GM19023 (cell line): ENCODE measurements around the gene MLLT6.

Experiments used
- ATAC-seq: cut with Tn5 transposase; IDR thresholded peaks from one replicate; pipeline ENCODE4 v1.9.1; 2021; ENCODE audit warnings: mild to moderate bottlenecking, moderate library complexity; ENCODE audit not compliant: unreplicated experiment

The MLLT6 gene

GRCh38 chr17:38704606-38705522 lies at the start of gene MLLT6:
Gene MLLT6, plus strand, starts transcription at chr17:38705273. Its CDS starts 360 bp downstream, at chr17:38705633.
- ATAC-seq, result no peak

DNA sequence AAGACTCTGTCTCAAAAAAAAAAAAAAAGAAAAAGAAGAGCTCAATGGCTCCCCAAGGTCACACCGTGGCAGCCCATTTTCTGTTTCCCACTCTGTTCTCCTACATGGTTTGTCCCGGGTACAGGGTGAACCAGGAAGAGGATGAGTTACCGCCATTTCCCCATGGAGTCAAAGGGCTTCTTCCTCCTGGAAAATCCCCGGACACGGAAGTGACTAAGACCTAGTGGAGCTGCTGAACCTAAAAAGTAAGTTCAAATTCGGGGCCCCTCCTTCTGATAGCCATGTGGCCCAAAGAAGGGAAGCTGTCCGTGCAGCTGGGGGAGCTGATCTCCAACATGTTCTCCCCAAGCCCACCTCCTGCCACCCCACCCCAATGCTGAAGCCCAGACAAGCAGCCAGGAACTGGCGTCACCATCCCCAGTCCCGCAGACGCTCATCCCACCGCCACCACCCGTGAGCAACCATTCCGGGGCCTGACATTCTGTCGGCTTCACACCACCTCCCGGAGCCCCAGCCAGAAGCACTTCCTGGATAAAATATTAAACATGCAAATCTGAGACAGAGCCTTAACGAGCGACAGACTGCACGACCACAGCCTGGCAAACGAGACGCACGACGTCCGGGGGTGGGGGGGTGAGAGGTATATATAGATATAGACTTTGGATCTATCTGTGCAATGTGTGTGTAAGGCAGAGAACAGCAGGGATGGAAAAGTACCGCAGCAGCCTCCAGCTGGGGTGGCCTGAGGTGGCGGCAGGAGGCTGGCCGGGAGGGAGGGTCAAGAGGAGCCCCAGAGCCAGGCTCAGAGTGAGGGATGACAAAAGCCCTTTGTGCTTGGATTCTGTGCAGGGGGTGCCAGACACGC lies 47.9 kb upstream of the MLLT6 start:
- no peak for ATAC-seq

GRCh38 chr17:38657824-38658740 lies 47.0 kb upstream of the MLLT6 start:
- no peak for ATAC-seq

DNA sequence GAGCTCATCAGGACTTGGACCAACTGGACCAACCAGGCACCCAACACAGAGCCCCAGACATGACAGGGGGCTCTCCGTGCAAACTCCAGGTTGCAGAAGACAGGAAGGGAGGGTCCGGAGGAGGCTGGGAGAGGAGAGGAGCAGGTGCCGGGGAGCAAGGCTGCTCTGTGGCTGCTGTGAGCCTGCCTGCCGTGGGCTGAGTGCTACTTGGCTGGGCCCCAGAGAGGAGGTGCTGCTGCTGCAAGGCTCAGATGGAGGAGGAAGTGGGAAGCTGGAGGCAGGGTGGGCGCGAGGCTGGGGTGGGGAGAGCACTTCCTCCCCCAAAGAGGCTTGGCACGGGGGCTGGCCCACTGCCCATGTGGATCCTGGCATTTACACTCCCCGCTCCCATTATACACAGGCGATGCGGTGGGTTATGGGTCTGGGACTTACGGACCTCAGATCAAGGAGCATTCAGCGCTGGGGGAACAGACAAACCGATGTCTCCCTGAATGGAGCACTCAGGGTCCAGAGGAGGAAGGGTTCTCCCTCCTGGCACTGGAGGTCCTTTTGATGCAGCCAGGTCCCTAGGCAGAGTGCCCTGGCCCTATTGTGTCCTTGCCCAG lies 46.2 kb upstream of the MLLT6 start:
- no peak for ATAC-seq

GRCh38 chr17:38659415-38659814 lies 45.7 kb upstream of the MLLT6 start:
- no peak for ATAC-seq

DNA sequence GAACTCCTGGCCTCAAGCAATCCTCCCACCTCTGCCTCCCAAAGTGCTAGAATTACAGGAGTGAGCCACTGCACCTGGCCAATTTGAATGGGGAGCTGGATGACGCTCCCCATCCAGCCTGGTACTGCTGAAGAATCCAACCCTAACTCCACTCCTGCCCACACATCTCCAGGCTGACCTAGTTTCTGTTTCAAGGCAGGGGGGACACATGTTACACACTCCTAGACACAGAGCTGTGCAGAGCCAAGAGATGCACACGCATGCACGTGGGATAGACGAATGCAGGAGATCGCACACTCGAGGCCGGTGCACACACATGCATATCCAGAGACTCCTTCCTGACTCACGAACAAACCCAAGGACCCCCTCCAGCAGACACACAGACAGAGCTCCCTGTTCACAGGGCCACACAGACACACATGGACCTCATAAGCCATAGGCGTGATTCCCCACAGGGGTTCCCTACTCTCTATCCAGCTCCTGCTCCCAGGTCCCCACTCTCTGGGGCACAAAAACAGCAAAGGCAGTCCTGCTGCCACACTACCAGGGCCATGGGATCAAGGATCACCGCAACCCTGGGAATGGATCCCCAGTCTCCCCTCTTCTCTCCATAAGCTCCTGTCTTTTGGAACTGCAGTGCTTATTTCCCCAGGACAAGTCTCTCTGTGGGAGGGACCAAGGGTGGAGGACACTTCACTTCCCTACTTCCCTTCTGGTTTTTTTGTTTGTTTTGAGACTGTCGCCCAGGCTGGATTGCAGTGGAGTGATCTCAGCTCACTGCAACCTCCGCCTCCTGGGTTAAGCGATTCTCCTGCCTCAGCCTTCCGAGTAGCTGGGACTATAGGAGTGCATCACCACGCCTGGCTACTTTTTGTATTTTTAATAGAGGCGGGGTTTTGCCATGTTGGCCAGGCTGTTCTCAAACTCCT lies 44.7 kb upstream of the MLLT6 start:
- no peak for ATAC-seq

GRCh38 chr17:38663125-38663751 lies 41.8 kb upstream of the MLLT6 start:
- ATAC-seq, result no peak

DNA sequence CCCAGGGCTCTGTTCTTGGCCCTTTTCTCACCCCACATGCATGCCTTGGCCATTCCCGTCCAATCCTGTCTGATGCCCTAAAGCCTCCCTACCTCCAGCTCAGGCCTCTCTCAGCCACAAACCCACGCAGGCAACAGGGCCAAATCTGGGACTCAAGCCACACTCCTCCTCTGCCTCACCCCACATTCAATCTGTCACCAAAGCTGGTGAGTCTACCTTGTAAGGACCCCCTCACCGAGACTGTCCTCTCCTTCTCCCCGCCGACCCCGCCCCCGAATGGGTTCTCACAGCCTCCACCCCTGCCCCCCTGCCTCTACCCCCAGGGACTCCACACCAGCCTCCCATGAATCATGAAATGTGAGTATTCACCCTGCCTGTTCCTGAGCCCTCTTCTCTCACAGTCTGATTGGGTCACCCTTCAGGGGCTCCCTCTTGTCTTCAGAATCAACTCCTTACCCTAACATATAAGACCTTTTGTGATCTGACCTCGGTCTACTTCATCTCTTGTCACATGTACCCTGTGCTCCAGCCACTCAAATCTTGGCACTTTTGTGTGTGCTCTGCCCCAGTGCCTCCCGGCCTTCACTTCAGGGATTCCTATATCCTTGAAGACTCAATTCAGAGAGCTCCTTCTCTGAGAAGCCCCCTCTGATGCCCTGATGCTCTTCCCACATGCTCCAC lies 41.0 kb upstream of the MLLT6 start:
- ATAC-seq, result no peak

DNA sequence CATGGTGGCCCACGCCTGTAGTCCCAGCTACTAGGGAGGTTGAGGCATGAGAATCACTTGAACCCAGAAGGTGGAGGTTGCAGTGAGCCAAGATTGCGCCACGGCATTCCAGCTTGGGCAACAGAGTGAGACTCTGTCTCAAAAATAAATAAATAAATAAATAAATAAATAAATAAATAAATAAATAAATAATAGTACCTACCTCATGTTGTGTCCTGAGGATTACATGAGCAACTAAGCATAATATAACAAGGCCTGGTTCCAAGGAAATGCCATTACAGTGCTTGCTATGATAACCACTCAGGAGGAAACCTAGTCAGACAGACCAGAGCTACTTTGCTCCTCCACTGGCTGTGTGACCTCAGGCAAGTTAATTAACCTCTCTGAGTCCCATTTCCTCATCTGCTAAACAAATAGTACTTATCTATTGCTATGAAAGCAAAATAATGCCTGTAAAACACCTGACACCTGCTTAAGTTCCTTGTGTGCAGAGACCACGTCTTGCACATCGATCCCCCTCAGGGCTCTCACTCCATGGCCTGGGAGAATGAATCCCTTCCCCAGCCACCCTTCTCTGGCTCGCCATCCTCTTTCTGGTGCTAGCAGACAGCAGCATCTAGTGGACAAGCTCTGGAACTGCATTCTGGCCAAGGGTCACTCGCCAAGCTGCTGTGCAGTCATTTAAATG lies 37.8 kb upstream of the MLLT6 start:
- ATAC-seq, result no peak

DNA sequence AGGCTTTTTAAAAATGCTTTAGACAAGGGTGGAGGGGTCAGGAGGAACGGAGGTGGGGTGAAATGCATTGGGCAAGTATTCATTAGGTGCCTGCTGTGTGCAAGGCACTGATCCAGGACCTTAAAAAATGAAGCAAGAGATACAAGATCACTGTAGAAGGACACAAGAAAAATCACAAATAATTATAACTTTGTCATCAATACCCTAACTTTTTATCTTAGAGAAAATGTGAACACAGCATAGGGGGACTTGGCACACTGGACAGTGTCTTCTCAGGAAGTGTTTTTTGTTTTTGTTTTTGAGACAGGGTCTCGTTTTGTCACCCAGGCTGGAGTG lies 37.3 kb upstream of the MLLT6 start:
- no peak for ATAC-seq

DNA sequence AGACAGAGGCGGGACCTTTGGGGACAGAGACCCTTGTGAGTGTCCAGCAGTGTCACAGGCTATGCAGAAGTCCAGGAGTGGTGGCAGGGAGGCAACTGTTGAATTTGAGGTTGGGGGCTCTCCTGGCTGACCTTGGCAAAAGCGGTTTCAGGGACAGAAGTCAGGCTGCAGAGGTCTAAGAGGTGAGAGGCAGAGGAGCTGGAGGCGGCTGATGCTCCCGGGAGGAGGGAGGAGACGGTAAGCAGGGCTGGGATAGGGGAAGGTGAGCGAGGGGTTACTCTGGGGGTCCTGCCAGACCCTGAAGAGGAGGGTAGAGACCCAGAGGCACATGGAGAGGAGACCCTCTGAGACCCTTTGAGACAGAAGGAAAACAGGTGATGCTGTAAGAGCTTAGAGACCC lies 35.6 kb upstream of the MLLT6 start:
- no peak for ATAC-seq

DNA sequence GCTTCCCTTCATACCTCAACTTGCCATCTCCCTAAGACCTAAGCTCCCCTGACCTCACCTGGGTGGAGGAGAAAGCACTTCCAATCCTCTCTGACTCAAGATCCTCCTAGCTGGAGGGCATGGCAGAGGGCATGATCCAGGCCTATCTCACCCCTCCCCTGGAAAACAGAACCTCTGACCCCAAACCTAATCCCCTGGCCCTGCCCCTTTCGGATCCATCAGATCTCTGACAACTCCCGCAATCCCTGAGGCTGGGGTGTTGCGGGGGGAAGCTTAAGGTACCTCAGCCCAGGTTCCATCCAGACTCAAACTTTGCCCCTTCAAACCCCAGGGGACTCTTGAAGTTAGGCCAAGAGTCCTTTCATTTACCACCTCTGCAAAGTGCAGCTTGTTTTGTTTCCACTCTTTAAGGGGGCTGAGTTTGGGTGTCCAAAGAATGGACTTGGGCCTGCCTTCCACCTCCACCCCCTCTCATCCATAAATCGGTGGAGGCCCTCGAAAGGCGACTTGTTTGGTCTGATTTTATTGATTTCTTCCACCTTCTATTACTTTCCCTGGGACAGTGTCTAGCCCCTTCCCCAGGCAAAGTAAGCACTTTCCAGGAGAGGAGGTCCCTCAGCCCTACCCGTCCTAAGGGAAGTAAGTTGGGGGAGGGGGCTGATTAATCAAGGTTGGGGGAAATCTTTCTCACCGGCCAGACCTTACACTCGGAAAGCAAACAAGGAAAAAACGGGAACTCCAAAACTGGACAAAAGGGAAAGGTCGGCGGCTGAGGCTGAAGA lies 32.9 kb upstream of the MLLT6 start:
- ATAC-seq, result no peak

- no peak for ATAC-seq
Observed at GRCh38 chr17:38672788-38673706, 32.0 kb upstream of the MLLT6 start.

DNA sequence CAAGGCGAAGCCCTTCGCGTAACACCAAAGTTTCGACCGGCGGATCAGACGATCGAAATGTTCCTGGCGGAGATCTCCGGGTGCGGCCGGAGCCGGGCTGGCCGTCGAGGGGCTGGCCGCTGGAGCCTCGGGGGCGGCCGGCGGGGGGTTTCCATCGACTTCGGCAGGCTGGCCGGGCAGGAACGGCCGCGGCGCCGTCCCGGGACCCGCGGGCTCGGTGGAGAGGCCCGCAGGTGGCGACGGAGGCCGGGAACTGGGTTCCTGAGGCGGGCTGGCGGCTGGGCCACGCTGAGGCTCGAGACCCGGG lies 31.4 kb upstream of the MLLT6 start:
- ATAC-seq, result no peak

GRCh38 chr17:38674014-38674748 lies 30.9 kb upstream of the MLLT6 start:
- ATAC-seq, result peak; percentile 17
